NCI-H1105 (cell line): ENCODE data around the gene CDH13.

ENCODE experiments used
- DNase-seq: peaks from one replicate; lab custom pipeline; 2025; lab: John Stamatoyannopoulos, UW

Gene CDH13

GRCh38 chr16:83623892-83624291, 997.1 kb downstream of the CDH13 start:
- no peak for DNase-seq

DNA sequence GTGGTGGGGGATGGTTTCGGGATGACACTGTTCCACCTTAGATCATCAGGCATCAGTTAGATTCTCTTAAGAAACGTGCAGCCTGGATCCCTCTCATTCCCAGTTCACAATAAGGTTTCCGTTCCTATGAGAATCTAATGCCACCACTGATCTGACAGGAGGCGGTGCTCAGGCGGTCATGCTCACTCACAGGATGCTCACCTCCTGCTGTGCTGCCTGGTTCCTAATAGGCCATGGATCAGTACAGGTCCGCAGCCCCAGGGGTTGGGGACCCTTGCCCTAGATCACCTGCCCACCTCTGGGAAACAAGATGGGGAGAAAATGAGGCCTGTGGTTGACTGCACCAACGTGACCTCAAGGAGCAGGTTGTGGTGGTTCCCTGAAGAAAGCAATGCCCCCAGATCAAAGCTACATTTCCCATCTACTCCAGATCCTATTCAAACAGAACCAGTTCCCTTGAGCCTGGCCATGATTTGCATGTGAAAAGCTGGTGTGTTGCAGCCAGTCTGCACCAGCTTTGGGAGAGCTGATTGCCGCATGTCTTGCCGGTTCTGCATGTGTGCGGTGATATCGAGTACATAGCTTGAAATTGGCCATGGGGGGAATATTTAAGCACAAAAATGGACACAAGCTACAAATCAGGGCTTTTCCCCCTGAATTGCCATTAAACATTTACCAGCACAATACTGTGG, 997.8 kb downstream of the CDH13 start:
- no peak for DNase-seq

DNA sequence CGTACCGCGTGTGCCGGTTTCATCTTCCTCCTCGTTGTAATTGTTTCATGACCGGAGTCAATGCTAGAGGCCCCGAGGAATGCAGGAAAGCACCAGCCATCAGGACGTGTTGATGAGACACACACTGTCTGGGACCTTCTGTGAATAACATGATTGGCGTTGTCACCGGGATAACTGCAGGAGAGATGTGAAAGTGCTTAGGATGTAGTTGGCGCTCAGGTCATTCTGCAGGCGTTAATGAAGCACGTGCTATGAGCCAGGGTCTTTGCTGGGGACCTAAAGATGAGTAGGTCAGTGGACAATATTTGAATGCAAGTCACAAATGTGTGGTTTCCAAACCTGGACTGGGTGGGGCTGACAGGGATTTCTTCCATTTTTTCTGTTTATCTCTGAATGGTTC, 999.4 kb downstream of the CDH13 start:
- no peak for DNase-seq

DNA sequence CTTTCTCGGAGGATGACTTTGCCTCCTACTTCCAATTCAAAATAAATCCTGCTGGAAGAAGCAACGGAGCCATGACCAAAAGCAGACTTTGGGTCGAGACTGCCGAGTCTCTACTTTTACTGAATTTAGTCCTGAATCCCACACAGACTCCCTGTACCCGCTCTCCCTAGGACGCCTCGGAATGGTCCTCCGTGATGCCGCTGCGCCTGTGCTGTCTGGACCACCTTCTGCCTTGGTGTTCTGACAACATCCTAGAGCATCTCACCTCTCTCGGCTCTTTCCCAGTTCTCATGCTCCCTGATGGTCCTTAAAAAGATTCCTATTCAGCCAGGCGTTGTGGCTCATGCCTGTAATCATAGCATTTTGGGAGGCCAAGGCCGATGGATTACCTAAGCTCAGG, 999.9 kb downstream of the CDH13 start:
- no peak for DNase-seq

- DNase-seq, result no peak
Observed at GRCh38 chr16:83627996-83628395, 1001.2 kb downstream of the CDH13 start.

- DNase-seq, result no peak
Observed at GRCh38 chr16:83629426-83629825, 1002.7 kb downstream of the CDH13 start.

- no peak for DNase-seq
Observed at GRCh38 chr16:83629836-83630235, 1003.1 kb downstream of the CDH13 start.

- DNase-seq, result no peak
Observed at GRCh38 chr16:83630979-83631378, 1004.2 kb downstream of the CDH13 start.

- no peak for DNase-seq
Observed at GRCh38 chr16:83633286-83633685, 1006.5 kb downstream of the CDH13 start.

- DNase-seq, result no peak
Observed at GRCh38 chr16:83648347-83648746, 1021.6 kb downstream of the CDH13 start.

DNA sequence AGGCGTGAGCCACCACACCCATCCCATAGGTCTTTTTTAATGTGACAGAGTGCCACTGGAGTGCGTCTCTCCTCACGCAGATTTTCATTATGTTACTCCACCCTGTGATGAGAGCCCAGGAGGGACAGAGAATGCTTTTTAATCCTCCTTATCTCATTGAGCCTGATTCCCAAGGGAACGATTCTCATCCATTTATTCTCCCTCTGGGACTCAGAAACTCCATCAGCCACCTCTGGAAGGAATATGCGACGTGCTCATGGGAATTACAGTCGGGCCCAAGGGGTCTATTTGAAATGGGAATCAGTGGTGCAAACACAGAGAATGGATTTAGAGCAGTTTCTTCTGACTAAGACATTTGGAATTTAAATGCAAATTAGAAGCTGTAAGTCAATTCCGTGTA, 1025.1 kb downstream of the CDH13 start:
- no peak for DNase-seq

- no peak for DNase-seq
Observed at GRCh38 chr16:83652943-83653342, 1026.2 kb downstream of the CDH13 start.

GRCh38 chr16:83653785-83654184, 1027.0 kb downstream of the CDH13 start:
- DNase-seq, result no peak

DNA sequence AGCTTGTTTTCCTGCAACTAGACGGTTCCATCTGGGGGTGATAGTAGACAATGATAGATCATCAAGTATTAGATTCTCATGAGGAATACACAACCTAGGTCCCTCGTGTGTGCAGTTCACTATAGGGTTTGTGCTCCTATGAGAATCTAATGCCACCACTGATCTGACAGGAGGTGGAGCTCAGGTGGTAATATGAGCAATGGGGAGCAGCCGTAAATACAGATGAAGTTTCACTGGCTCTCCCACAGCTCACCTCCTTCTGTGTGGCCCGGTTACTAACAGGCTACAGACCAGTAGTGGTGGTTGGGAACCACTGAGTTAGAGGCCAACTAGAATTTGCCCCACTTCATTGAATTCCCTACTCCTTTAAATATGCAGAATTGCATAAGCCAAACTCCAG, 1033.5 kb downstream of the CDH13 start:
- no peak for DNase-seq

GRCh38 chr16:83661656-83662055, 1034.9 kb downstream of the CDH13 start:
- DNase-seq, result no peak

GRCh38 chr16:83666449-83666848, 1039.7 kb downstream of the CDH13 start:
- DNase-seq, result no peak

DNA sequence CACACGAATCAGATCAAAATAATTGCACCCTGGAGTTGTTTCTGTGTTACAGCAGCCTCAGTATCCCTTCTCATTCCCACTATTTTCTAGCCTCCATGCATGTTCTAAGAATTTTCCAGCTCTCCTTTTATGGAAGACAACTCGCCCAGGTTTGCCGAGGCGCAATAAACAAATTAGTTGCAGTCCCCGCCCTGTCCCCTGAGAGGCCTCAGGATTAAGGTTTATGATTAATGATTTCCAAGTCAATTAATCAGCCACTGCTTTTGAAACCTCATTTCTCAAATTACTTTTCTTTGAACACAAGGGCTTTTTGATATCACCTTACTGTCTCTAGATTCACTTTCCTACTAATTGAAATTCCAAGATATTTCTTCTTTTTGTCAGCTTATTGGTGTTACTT, 1042.7 kb downstream of the CDH13 start:
- DNase-seq, result no peak

GRCh38 chr16:83674931-83675535, 1048.3 kb downstream of the CDH13 start:
- no peak for DNase-seq

- no peak for DNase-seq
Observed at GRCh38 chr16:83676086-83676485, 1049.3 kb downstream of the CDH13 start.

GRCh38 chr16:83680980-83681379, 1054.2 kb downstream of the CDH13 start:
- no peak for DNase-seq

GRCh38 chr16:83681381-83681956, 1054.7 kb downstream of the CDH13 start:
- no peak for DNase-seq

DNA sequence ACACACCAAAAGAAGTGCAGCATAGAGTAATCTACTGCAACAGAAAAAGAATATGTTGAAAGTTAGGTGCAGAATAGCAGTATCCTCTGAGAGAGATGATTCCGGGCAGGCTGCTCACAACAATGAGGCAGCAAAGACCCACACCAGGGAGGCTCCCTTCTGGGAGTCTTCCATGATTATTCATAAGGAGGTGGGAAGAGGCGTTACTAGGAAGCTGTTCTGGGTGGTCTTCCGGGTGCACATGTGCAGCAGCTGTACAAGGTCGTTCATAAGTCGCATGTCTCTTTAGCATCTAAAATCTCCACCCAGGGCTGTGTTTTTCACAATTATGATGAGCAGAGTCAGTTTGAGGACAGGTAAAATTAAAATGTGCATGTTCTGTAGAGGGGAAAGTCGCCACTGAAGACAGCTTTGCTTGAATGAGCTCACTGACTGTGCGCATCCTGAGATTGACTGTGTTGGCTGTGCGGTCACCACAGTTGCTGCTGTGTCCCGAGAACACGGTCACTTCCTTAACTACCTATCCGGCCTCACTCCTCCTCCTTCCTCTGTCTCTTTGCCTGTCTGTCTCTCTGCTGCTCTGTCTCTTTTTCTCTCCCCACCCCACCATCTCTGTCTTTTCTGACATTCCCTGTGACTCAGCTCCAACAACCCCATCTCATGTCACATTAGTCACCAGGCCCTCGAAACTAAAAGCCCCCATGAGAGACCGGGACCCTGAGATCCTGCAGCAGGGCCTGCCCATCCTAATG, 1055.5 kb downstream of the CDH13 start:
- no peak for DNase-seq

GRCh38 chr16:83682868-83683235, 1056.1 kb downstream of the CDH13 start:
- no peak for DNase-seq
